ENCODE results near the gene SNPH.

Gene SNPH

GRCh38 chr20:1336699-1337367, 70.7 kb downstream of the SNPH start:
- H3K9me2 ChIP-seq (replicated peaks; ENCODE audit: control insufficient read depth, low read length), result no peaks in the 10 kb centered on the region
- H3K36me3 ChIP-seq (ENCODE audit: control insufficient read depth, low read length), result peaks cover 14% of the 10 kb centered on the region
- H3F3A ChIP-seq (ENCODE audit: control insufficient read depth, insufficient read depth), result no peaks in the 10 kb centered on the region
- no peaks in the 10 kb centered on the region for H3K27me3 ChIP-seq (ENCODE audit: control insufficient read depth, low read length)
- no peak for TF ChIP-seq CTCF (IDR thresholded peaks at IDR 0.05; ENCODE audit: low read depth, low read length, poor library complexity, severe bottlenecking)
- no peak for TF ChIP-seq EZH2phosphoT487 (IDR thresholded peaks at IDR 0.05; ENCODE audit: borderline replicate concordance, low read length)
- H3K4me2 ChIP-seq (ENCODE audit: low read length), result no peak overlapping the region
- peaks cover 10% of the 10 kb centered on the region for H3K79me2 ChIP-seq (ENCODE audit: control insufficient read depth, low read length)
- H3K4me1 ChIP-seq (ENCODE audit: control insufficient read depth, low read length), result peaks cover 13% of the 10 kb centered on the region
- H3K4me3 ChIP-seq (ENCODE audit: low read length), result no peak overlapping the region
- H3K9me3 ChIP-seq (ENCODE audit: control insufficient read depth, insufficient read depth, low read length), result no peaks in the 10 kb centered on the region
- no peak overlapping the region for H3K27ac ChIP-seq (ENCODE audit: low read depth, low read length)
- no peaks in the 10 kb centered on the region for H4K20me1 ChIP-seq (ENCODE audit: control insufficient read depth, insufficient read depth, low read depth, low read length)

- no peak overlapping the region for H3K4me2 ChIP-seq (ENCODE audit: low read length)
- no peaks in the 10 kb centered on the region for H3K27me3 ChIP-seq (ENCODE audit: control insufficient read depth, low read length)
- no peaks in the 10 kb centered on the region for H3K9me2 ChIP-seq (replicated peaks; ENCODE audit: control insufficient read depth, low read length)
- TF ChIP-seq EZH2phosphoT487 (IDR thresholded peaks at IDR 0.05; ENCODE audit: borderline replicate concordance, low read length) (no peak), CTCF (IDR thresholded peaks at IDR 0.05; ENCODE audit: low read depth, low read length, poor library complexity, severe bottlenecking) (no peak)
- H3K79me2 ChIP-seq (ENCODE audit: control insufficient read depth, low read length), result peaks cover 5% of the 10 kb centered on the region
- no peak overlapping the region for H3K27ac ChIP-seq (ENCODE audit: low read depth, low read length)
- H3K4me3 ChIP-seq (ENCODE audit: low read length), result no peak overlapping the region
- no peaks in the 10 kb centered on the region for H4K20me1 ChIP-seq (ENCODE audit: control insufficient read depth, insufficient read depth, low read depth, low read length)
- H3K9me3 ChIP-seq (ENCODE audit: control insufficient read depth, insufficient read depth, low read length), result no peaks in the 10 kb centered on the region
- H3K36me3 ChIP-seq (ENCODE audit: control insufficient read depth, low read length), result peaks cover 8% of the 10 kb centered on the region
- H3K4me1 ChIP-seq (ENCODE audit: control insufficient read depth, low read length), result peaks cover 13% of the 10 kb centered on the region
- no peaks in the 10 kb centered on the region for H3F3A ChIP-seq (ENCODE audit: control insufficient read depth, insufficient read depth)
Observed at GRCh38 chr20:1337441-1337840, 71.3 kb downstream of the SNPH start.

- H3K4me2 ChIP-seq (ENCODE audit: low read length), result no peak overlapping the region
- no peaks in the 10 kb centered on the region for H3F3A ChIP-seq (ENCODE audit: control insufficient read depth, insufficient read depth)
- no peak overlapping the region for H3K4me3 ChIP-seq (ENCODE audit: low read length)
- TF ChIP-seq EZH2phosphoT487 (IDR thresholded peaks at IDR 0.05; ENCODE audit: borderline replicate concordance, low read length) (no peak), CTCF (IDR thresholded peaks at IDR 0.05; ENCODE audit: low read depth, low read length, poor library complexity, severe bottlenecking) (no peak)
- H4K20me1 ChIP-seq (ENCODE audit: control insufficient read depth, insufficient read depth, low read depth, low read length), result no peaks in the 10 kb centered on the region
- H3K27ac ChIP-seq (ENCODE audit: low read depth, low read length), result no peak overlapping the region
- H3K27me3 ChIP-seq (ENCODE audit: control insufficient read depth, low read length), result no peaks in the 10 kb centered on the region
- H3K4me1 ChIP-seq (ENCODE audit: control insufficient read depth, low read length), result peaks cover 13% of the 10 kb centered on the region
- H3K79me2 ChIP-seq (ENCODE audit: control insufficient read depth, low read length), result no peaks in the 10 kb centered on the region; the same call in 1 of the 2 replicates
- H3K9me2 ChIP-seq (replicated peaks; ENCODE audit: control insufficient read depth, low read length), result no peaks in the 10 kb centered on the region
- H3K9me3 ChIP-seq (ENCODE audit: control insufficient read depth, insufficient read depth, low read length), result no peaks in the 10 kb centered on the region
- peaks cover 2% of the 10 kb centered on the region for H3K36me3 ChIP-seq (ENCODE audit: control insufficient read depth, low read length)
Observed at GRCh38 chr20:1338096-1338495, 72.0 kb downstream of the SNPH start.
